HepG2 (cell line): Measurements from ENCODE around the gene NDUFB5. TPM values are rescaled to one million over a fixed set of nuclear protein-coding genes. Genes with fewer than 3 reads are reported as not detected.
A peak's percentile ranks its signal among the peaks of the same experiment; 100 is the strongest.

Experiments used
- ATAC-seq: fragments of 200-7000 bp; cut with Tn5 transposase; 3 replicates; pipeline ENCODE4 v1.9.1; 2020; ENCODE audit warnings: mild to moderate bottlenecking, moderate library complexity
- BruUV-seq: library from RNA; stranded (reverse); fragments of 400-500 nt; replicated peaks from 2 replicates; lab custom pipeline; 2021; lab: Mats Ljungman, UMichigan
- CTCF ChIA-PET: fragments of 300-600 bp; formaldehyde crosslinking; extraction: SDS; loops from one replicate; lab custom pipeline; 2021; ENCODE audit warnings: low total read pairs, inconsistent platforms, low intra/inter-chr PET ratio; lab: Yijun Ruan, JAX
- POLR2A ChIA-PET: fragments of 350-600 bp; sonication (Branson Sonifier 250); formaldehyde crosslinking; loops from one replicate; lab custom pipeline; 2020; ENCODE audit warnings: antibody characterized with exemption, inconsistent platforms; lab: Yijun Ruan, JAX
- DNase-seq: peaks from one replicate; pipeline ENCODE4 v3.0.0-alpha.2; 2015; ENCODE audit warnings: low spot score
- FAIRE-seq: peaks from 3 replicates; lab custom pipeline; 2011; peaks lifted over from hg19 to GRCh38; lab: Jason Lieb, UNC
- H2AFZ ChIP-seq: one replicate; pipeline ENCODE4 v1.6.1; 2011; ENCODE audit warnings: low read length, inconsistent platforms
- H3K27ac ChIP-seq: fragments of 300-600 bp; 3 replicates; pipeline ENCODE4 v1.8.0; 2011; ENCODE audit warnings: mixed run types, mild to moderate bottlenecking, mixed read lengths, low read length, inconsistent platforms; ENCODE audit not compliant: insufficient read depth; ENCODE audit errors: extremely low read length
- H3K27me3 ChIP-seq, 2 experiments: fragments of 200-600 bp in 1 of 2; 2 replicates in 1 of 2; 3 replicates in 1 of 2; pipeline versions ENCODE4 v1.6.0 to v1.8.0; 2011; ENCODE audit warnings: low read length in 2 of 2, mild to moderate bottlenecking in 2 of 2, moderate library complexity in 2 of 2, inconsistent platforms in 1 of 2; ENCODE audit not compliant: insufficient read depth in 2 of 2, control insufficient read depth in 1 of 2
- H3K36me3 ChIP-seq, 2 experiments: fragments of 200-600 bp in 1 of 2; replicated peaks in 1 of 2; 2 replicates in 1 of 2; 3 replicates in 1 of 2; pipeline versions ENCODE4 v1.5.1 to v1.8.0; 2011; ENCODE audit warnings: low read length in 2 of 2, inconsistent platforms in 1 of 2; ENCODE audit not compliant: insufficient read depth in 2 of 2, control insufficient read depth in 1 of 2
- H3K4me1 ChIP-seq: 2 replicates; pipeline ENCODE4 v1.5.1; 2012; ENCODE audit warnings: low read length, inconsistent platforms; ENCODE audit not compliant: insufficient read depth
- H3K4me2 ChIP-seq: 2 replicates; pipeline ENCODE4 v1.6.0; 2011; ENCODE audit warnings: low read depth, low read length, inconsistent platforms
- H3K4me3 ChIP-seq, 3 experiments: fragments of 200-600 bp in 1 of 3; sonication (generic), shearing (Covaris generic) in 1 of 3; replicated peaks in 1 of 3; 2 replicates each; pipeline ENCODE4 v1.5.1; 2011 to 2016; ENCODE audit warnings: low read length in 3 of 3, inconsistent platforms in 2 of 3, low read depth in 2 of 3, mild to moderate bottlenecking in 2 of 3, control low read depth in 1 of 3, mixed read lengths in 1 of 3; ENCODE audit not compliant: insufficient read depth in 1 of 3
- H3K79me2 ChIP-seq: one replicate; pipeline ENCODE4 v1.6.1; 2011; ENCODE audit warnings: low read length, inconsistent platforms; ENCODE audit not compliant: insufficient read depth
- H3K9ac ChIP-seq: 2 replicates; pipeline ENCODE4 v1.6.0; 2011; ENCODE audit warnings: mild to moderate bottlenecking, low read depth, low read length, inconsistent platforms; ENCODE audit not compliant: insufficient read depth
- H3K9me3 ChIP-seq: 2 replicates; pipeline ENCODE4 v1.5.1; 2012; ENCODE audit warnings: mild to moderate bottlenecking, low read length
- H4K20me1 ChIP-seq: 2 replicates; pipeline ENCODE4 v1.6.0; 2011; ENCODE audit warnings: inconsistent platforms, mild to moderate bottlenecking, low read length, moderate library complexity; ENCODE audit not compliant: insufficient read depth
- GATAD1 ChIP-seq: IDR thresholded peaks from 2 replicates; pipeline ENCODE4 v1.6.1; 2016; ENCODE audit warnings: missing genetic modification reagents, missing compliant biosample characterization
- HOXA5 ChIP-seq: sonication (generic); formaldehyde crosslinking; IDR thresholded peaks from 2 replicates; pipeline ENCODE4 v1.4.0; 2020; ENCODE audit warnings: missing genetic modification reagents
- KDM3A ChIP-seq: IDR thresholded peaks from 2 replicates; pipeline ENCODE4 v1.6.1; 2018; ENCODE audit warnings: low read depth, missing compliant biosample characterization
- MTA3 ChIP-seq: sonication (generic); formaldehyde crosslinking; IDR thresholded peaks from 2 replicates; pipeline ENCODE4 v1.4.0; 2020; ENCODE audit warnings: missing genetic modification reagents
- REPIN1 ChIP-seq: sonication (generic); formaldehyde crosslinking; IDR thresholded peaks from 2 replicates; pipeline ENCODE4 v1.8.0; 2022; ENCODE audit warnings: missing genetic modification reagents, low read depth, mild to moderate bottlenecking, borderline replicate concordance
- RFXAP ChIP-seq: sonication (generic); formaldehyde crosslinking; IDR thresholded peaks from 2 replicates; pipeline ENCODE4 v1.4.0; 2020; ENCODE audit warnings: missing genetic modification reagents, borderline replicate concordance
- ZFP82 ChIP-seq: sonication (generic); formaldehyde crosslinking; IDR thresholded peaks from 2 replicates; pipeline ENCODE4 v1.5.1; 2020; ENCODE audit warnings: mild to moderate bottlenecking, missing genetic modification reagents, borderline replicate concordance
- ZNF552 ChIP-seq: sonication (generic); formaldehyde crosslinking; IDR thresholded peaks from 2 replicates; pipeline ENCODE4 v1.9.0; 2022; ENCODE audit warnings: missing genetic modification reagents, mild to moderate bottlenecking, borderline replicate concordance
- ZNF563 ChIP-seq: sonication (generic); formaldehyde crosslinking; IDR thresholded peaks from 2 replicates; pipeline ENCODE4 v1.8.0; 2022; ENCODE audit warnings: mild to moderate bottlenecking, moderate library complexity, missing genetic modification reagents
- ZNF589 ChIP-seq: sonication (generic); formaldehyde crosslinking; conservative IDR thresholded peaks from 2 replicates; pipeline ENCODE4 v1.8.0; 2022; ENCODE audit warnings: mild to moderate bottlenecking, moderate library complexity, missing genetic modification reagents
- ZNF720 ChIP-seq: sonication (generic); formaldehyde crosslinking; IDR thresholded peaks from 2 replicates; pipeline ENCODE4 v1.4.0; 2020; ENCODE audit warnings: missing genetic modification reagents
- ZNF780A ChIP-seq: sonication (generic); formaldehyde crosslinking; IDR thresholded peaks from 2 replicates; pipeline ENCODE4 v1.8.0; 2022; ENCODE audit warnings: mild to moderate bottlenecking, missing genetic modification reagents, moderate library complexity
- WGBS: methylation state at CpG from one replicate; pipeline ENCODE4 v1.1.6; 2017; ENCODE audit warnings: low lambda C conversion rate; 5-methylcytosine and 5-hydroxymethylcytosine counted together
- in situ Hi-C: cut with HindIII; loops from 2 replicates; pipeline ENCODE4 v1.10.0; 2017; ENCODE audit warnings: low pct_unique_long_range_greater_than_20kb; ENCODE audit not compliant: extremely low pct_ligation_motif_present
- intact Hi-C: fragments of 100-400 bp; cut with micrococcal nuclease; formaldehyde crosslinking; loops from one replicate; pipeline ENCODE4 v1.10.0; 2022; ENCODE audit not compliant: unreplicated experiment
- polyA plus RNA-seq, 8 experiments: library from polyadenylated mRNA; depleted of rRNA in 3 of 8; stranded (reverse) in 7 of 8; unstranded in 1 of 8; fragments of >200 nt; fragmentation: Illumina TruSeq in 4 of 8; extraction: Trizol in 4 of 8; gene quantifications; 2 replicates each; pipeline versions ENCODE4 v1.2.1 to v1.2.3, GENCODE V29; 2011 to 2016; ENCODE audit warnings: low read depth in 4 of 8, missing spikeins in 1 of 8, mixed read lengths in 1 of 8; ENCODE audit not compliant: insufficient read depth in 1 of 8
- total RNA-seq, 5 experiments: library from RNA; depleted of rRNA; stranded (reverse); fragments of >200 nt; fragmentation: Illumina TruSeq; extraction: Trizol; gene quantifications; 2 replicates each; pipeline ENCODE4 v1.2.3, GENCODE V29; 2016; ENCODE audit warnings: low read depth in 1 of 5

Gene NDUFB5
- total and polyA plus RNA-seq, 2 of the 13 experiments (the other 11 are each of a cell fraction or from before 2014, with no cell fraction given), result 43.3 to 120 TPM

DNA sequence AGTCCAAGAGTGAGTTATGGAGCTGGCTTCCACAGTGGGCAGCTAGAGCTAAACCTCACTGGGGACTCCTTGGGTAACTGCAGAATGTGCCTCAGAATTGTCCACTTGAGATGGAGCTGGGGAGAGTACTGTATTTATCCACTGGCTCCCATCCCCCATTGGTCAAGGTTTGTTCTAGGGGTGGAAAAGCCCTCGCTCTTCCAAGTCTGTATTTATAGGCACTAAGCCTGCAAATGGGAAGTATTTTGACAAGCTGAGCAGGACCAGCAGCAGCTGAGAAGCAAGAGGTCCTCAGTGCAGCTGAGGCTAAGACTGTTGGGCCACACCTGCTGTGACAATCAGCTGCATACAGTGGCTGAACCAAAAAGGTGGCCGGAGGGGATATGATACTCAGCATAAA is 54.0 kb downstream of the NDUFB5 start:
- FAIRE-seq (no peak), DNase-seq (no peak), ATAC-seq (no peak)
- in situ Hi-C loops (no loop called here), intact Hi-C loops (no loop called here)
- POLR2A ChIA-PET, result interaction anchor here (1.6 kb wide), 1 partner anchor 14 kb away, joined by 7 read pairs; no protein-coding TSS in a partner anchor
- Histone ChIP-seq H3K79me2 (peaks cover 92% of the 10 kb centered on the region), H3K27me3 (no peaks in the 10 kb centered on the region), H3K4me2 (peak overlapping the region; percentile 9; the same call in 1 of the 2 replicates), H3K9ac (no peak overlapping the region), H4K20me1 (no peaks in the 10 kb centered on the region), H3K4me1 (peaks cover 91% of the 10 kb centered on the region), H3K27ac (no peak overlapping the region), H3K4me3 (no peak overlapping the region), H3K9me3 (no peaks in the 10 kb centered on the region), H2AFZ (no peak overlapping the region), H3K36me3 (peaks cover 0 to 7% of the 10 kb centered on the region in 2 experiments; a peak in 2 of 5 replicates)
- TF ChIP-seq GATAD1 (CRISPR knock-in tag) (no peak), MTA3 (no peak), KDM3A (CRISPR knock-in tag) (no peak), ZNF589 (CRISPR knock-in tag) (no peak), ZFP82 (CRISPR knock-in tag) (no peak), ZNF552 (CRISPR knock-in tag) (no peak), HOXA5 (CRISPR knock-in tag) (no peak), ZNF720 (no peak), ZNF780A (CRISPR knock-in tag) (no peak), ZNF563 (CRISPR knock-in tag) (no peak), REPIN1 (CRISPR knock-in tag) (no peak), RFXAP (no peak)
- 96% methylated on average over 2 of the region's 2 CpGs for WGBS
- no TSS peak for BruUV-seq
- CTCF ChIA-PET, result no interaction called here
